GM12878 (cell line): ENCODE results near the gene TUBB3. TPM values are rescaled to one million over a fixed set of nuclear protein-coding genes. Genes with fewer than 3 reads are reported as not detected.

ENCODE experiments used
- ATAC-seq: fragments of 200-7000 bp; cut with Tn5 transposase; 3 replicates; pipeline ENCODE4 v1.9.1; 2020; ENCODE audit warnings: mild to moderate bottlenecking, moderate library complexity
- BruUV-seq: library from RNA; stranded (reverse); fragments of 400-500 nt; replicated peaks from 2 replicates; lab custom pipeline; 2021; lab: Mats Ljungman, UMichigan
- CTCF ChIA-PET: fragments of 300-600 bp; sonication (Branson Sonifier 250); formaldehyde crosslinking; extraction: SDS; loops from one replicate; lab custom pipeline; 2021; ENCODE audit warnings: inconsistent platforms; lab: Yijun Ruan, JAX
- POLR2A ChIA-PET: fragments of 350-600 bp; formaldehyde crosslinking; extraction: SDS; loops from one replicate; lab custom pipeline; 2021; ENCODE audit warnings: inconsistent platforms; lab: Charles Lee
- RAD21 ChIA-PET: fragments of 300-600 bp; sonication (Branson Sonifier 250); formaldehyde crosslinking; loops from one replicate; lab custom pipeline; 2023; ENCODE audit warnings: antibody characterized with exemption; ENCODE audit not compliant: unreplicated experiment; lab: Charles Lee
- SMC1A ChIA-PET: fragments of 300-600 bp; sonication (Branson Sonifier 250); formaldehyde crosslinking; loops from one replicate; lab custom pipeline; 2023; ENCODE audit not compliant: unreplicated experiment, uncharacterized antibody; lab: Charles Lee
- DNase-seq: peaks from one replicate; pipeline ENCODE4 v3.0.0-alpha.2; 2011; ENCODE audit warnings: low read depth, low spot score
- FAIRE-seq: peaks from 3 replicates; lab custom pipeline; 2011; peaks lifted over from hg19 to GRCh38; lab: Jason Lieb, UNC
- H2AFZ ChIP-seq: 2 replicates; pipeline ENCODE4 v1.6.0; 2011; ENCODE audit warnings: low read depth, low read length, control low read depth; ENCODE audit not compliant: control insufficient read depth
- H3K27ac ChIP-seq: 2 replicates; pipeline ENCODE4 v1.5.1; 2011; ENCODE audit warnings: control low read depth; ENCODE audit not compliant: control insufficient read depth, insufficient read depth
- H3K27me3 ChIP-seq, 2 experiments: replicated peaks in 1 of 2; 2 replicates each; pipeline versions ENCODE4 v1.6.0 to v1.6.1; 2011; ENCODE audit warnings: low read length in 1 of 2; ENCODE audit not compliant: control insufficient read depth in 2 of 2, insufficient read depth in 2 of 2
- H3K36me3 ChIP-seq, 2 experiments: 2 replicates each; pipeline ENCODE4 v1.5.1; 2011; ENCODE audit warnings: low read length in 1 of 2; ENCODE audit not compliant: control insufficient read depth in 2 of 2, insufficient read depth in 2 of 2
- H3K4me1 ChIP-seq: 2 replicates; pipeline ENCODE4 v1.6.1; 2011; ENCODE audit warnings: mild to moderate bottlenecking, low read length, moderate library complexity, mixed read lengths; ENCODE audit not compliant: control insufficient read depth, insufficient read depth
- H3K4me2 ChIP-seq: 2 replicates; pipeline ENCODE4 v1.6.0; 2011; ENCODE audit warnings: control low read depth; ENCODE audit not compliant: control insufficient read depth, insufficient read depth
- H3K4me3 ChIP-seq: fragments of 200-600 bp; sonication (generic); 2 replicates; pipeline ENCODE4 v1.5.1; 2016
- H3K79me2 ChIP-seq: 2 replicates; pipeline ENCODE4 v1.6.0; 2011; ENCODE audit warnings: low read length; ENCODE audit not compliant: control insufficient read depth, insufficient read depth
- H3K9ac ChIP-seq: 2 replicates; pipeline ENCODE4 v1.8.0; 2011; ENCODE audit warnings: low read length, control low read depth, mixed read lengths; ENCODE audit not compliant: control insufficient read depth, insufficient read depth
- H3K9me3 ChIP-seq: replicated peaks from 3 replicates; pipeline ENCODE4 v1.5.1; 2011; ENCODE audit warnings: mild to moderate bottlenecking, low read length; ENCODE audit not compliant: control insufficient read depth, insufficient read depth
- H4K20me1 ChIP-seq: 2 replicates; pipeline ENCODE4 v1.6.0; 2011; ENCODE audit not compliant: control insufficient read depth, insufficient read depth
- CBX3 ChIP-seq: fragments of 200-600 bp; sonication (generic); IDR thresholded peaks from 2 replicates; pipeline ENCODE4 v1.6.1; 2016; ENCODE audit warnings: low read depth, borderline replicate concordance
- POLR2A ChIP-seq: IDR thresholded peaks from 2 replicates; pipeline ENCODE4 v1.6.1; 2011; ENCODE audit warnings: low read depth, mild to moderate bottlenecking, low read length
- WGBS: methylation state at CpG from one replicate; pipeline ENCODE4 v1.1.6; 2016; ENCODE audit warnings: low lambda C conversion rate; ENCODE audit not compliant: insufficient replicate concordance, insufficient coverage; ENCODE audit errors: missing lambda C conversion rate; 5-methylcytosine and 5-hydroxymethylcytosine counted together
- in situ Hi-C: fragments of 300-500 bp; cut with MboI; formaldehyde crosslinking; loops from 9 replicates; pipeline ENCODE4 v1.14.3; 2018; ENCODE audit warnings: mixed read lengths
- intact Hi-C: fragments of 100-400 bp; cut with micrococcal nuclease; formaldehyde crosslinking; loops from one replicate; pipeline ENCODE4 v1.14.2; 2022; ENCODE audit not compliant: unreplicated experiment
- polyA plus RNA-seq, 11 experiments: library from polyadenylated mRNA; depleted of rRNA in 4 of 11; unstranded in 6 of 11; stranded (reverse) in 5 of 11; fragments of >200 nt; fragmentation: Nextera tagmentation in 4 of 11; fragmentation: Illumina TruSeq in 1 of 11; extraction: Ambion mirVana in 4 of 11; extraction: Trizol in 1 of 11; gene quantifications; 1 replicate in 1 of 11; 2 replicates in 10 of 11; pipeline versions ENCODE4 v1.2.1 to v1.2.3, GENCODE V29; 2011 to 2016; ENCODE audit warnings: inconsistent platforms in 2 of 11, missing spikeins in 2 of 11, low read depth in 1 of 11
- total RNA-seq, 4 experiments: library from RNA; depleted of rRNA in 3 of 4; stranded (reverse); fragments of >200 nt in 3 of 4; fragmentation: Illumina TruSeq in 1 of 4; extraction: Trizol in 1 of 4; gene quantifications; 2 replicates each; pipeline versions ENCODE4 v1.2.1 to v1.2.3, GENCODE V29; 2013 to 2021

TUBB3 gene
- total and polyA plus RNA-seq, 10 of the 15 experiments (the other 5 are each of a cell fraction or from before 2014, with no cell fraction given) = 0.09 to 2.5 (median 0.58) TPM; not detected in 1

DNA sequence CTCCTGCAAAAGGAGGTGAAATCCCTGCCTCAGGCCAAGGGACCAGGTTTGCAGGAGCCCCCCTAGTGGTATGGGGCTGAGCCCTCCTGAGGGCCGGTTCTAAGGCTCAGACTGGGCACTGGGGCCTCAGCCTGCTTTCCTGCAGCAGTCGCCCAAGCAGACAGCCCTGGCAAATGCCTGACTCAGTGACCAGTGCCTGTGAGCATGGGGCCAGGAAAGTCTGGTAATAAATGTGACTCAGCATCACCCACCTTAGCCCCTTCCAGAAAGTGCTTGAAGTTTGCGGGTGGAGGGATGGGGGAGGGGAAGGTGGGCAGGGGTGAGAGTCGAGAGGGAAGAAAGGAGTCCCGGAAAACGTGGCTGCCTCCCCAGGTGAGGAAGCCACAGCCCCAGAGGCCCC is 2.4 kb upstream of the TUBB3 start:
- intact Hi-C loops (no loop called here), in situ Hi-C loops (no loop called here)
- Histone ChIP-seq H2AFZ (no peak overlapping the region), H4K20me1 (no peaks in the 10 kb centered on the region), H3K79me2 (no peaks in the 10 kb centered on the region), H3K27me3 (peaks cover 14 to 16% of the 10 kb centered on the region in 2 experiments), H3K4me1 (peaks cover 11% of the 10 kb centered on the region), H3K27ac (no peak overlapping the region), H3K9me3 (no peaks in the 10 kb centered on the region), H3K4me2 (no peak overlapping the region), H3K9ac (no peak overlapping the region), H3K36me3 (no peaks in the 10 kb centered on the region), H3K4me3 (no peak overlapping the region)
- no peak for FAIRE-seq
- ChIA-PET SMC1A (no interaction called here), RAD21 (no interaction called here), POLR2A (no interaction called here), CTCF (interaction anchor here (3.1 kb wide), 1 partner anchor 11 kb away, joined by 15 read pairs; no protein-coding TSS in a partner anchor)
- WGBS = 17% methylated on average over 4 of the region's 6 CpGs
- no peak for DNase-seq
- no peak for TF ChIP-seq CBX3
- TF ChIP-seq POLR2A = 0 out of 2 replicates have a peak, but pooled peaks have one; percentile 1
- no TSS peak for BruUV-seq
- ATAC-seq = no peak

DNA sequence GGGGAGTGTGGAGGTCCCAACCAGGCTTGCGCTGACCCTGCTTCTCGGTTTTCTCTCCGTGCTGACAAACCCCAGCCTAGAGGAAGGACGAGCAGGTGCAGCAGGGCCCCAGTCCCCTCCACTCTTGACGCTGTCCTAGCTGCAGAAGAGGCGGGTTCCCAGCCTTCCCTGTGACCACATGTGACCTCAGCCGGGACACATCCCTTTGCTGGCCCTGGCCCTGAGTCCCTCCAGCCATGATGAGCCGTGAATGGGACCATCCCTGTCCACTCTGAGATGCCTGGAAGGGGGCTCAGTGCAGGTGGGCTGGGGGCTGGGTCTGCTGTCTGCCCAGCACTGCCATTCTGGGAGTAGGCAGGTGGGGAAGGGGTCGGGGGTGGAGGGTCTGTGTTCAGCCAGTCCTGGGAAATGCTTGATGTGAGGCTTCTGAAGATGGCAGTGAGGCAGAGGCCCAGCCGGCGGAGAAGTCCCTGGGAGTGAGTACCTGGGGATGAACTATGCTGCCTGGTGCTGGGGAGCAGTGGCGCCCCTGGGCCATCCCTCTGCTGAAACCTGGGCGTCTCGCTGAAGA is 1.9 kb upstream of the TUBB3 start:
- no peaks in the 10 kb centered on the region for H3K79me2 ChIP-seq
- H3K9me3 ChIP-seq = no peaks in the 10 kb centered on the region
- TF ChIP-seq CBX3 = no peak
- peak; percentile 3; the same call in 1 of the 2 replicates for TF ChIP-seq POLR2A
- H3K9ac ChIP-seq = no peak overlapping the region
- H2AFZ ChIP-seq = no peak overlapping the region
- in situ Hi-C loops (no loop called here), intact Hi-C loops (no loop called here)
- H4K20me1 ChIP-seq = no peaks in the 10 kb centered on the region
- peaks cover 14 to 16% of the 10 kb centered on the region in 2 experiments for H3K27me3 ChIP-seq
- ChIA-PET POLR2A (no interaction called here), RAD21 (no interaction called here), SMC1A (no interaction called here), CTCF (no interaction called here)
- H3K4me1 ChIP-seq = peaks cover 11% of the 10 kb centered on the region
- FAIRE-seq (no peak), DNase-seq (no peak), ATAC-seq (no peak)
- no TSS peak for BruUV-seq
- H3K27ac ChIP-seq = no peak overlapping the region
- H3K4me3 ChIP-seq = no peak overlapping the region
- 35% methylated on average over 13 of the region's 14 CpGs for WGBS
- H3K4me2 ChIP-seq = no peak overlapping the region
- H3K36me3 ChIP-seq = no peaks in the 10 kb centered on the region
